GM21381 (cell line): Measurements from ENCODE around the gene UTP15.
A peak's percentile ranks its signal among the peaks of the same experiment; 100 is the strongest.

ENCODE experiments used
- ATAC-seq: cut with Tn5 transposase; IDR thresholded peaks from one replicate; pipeline ENCODE4 v1.9.1; 2021; ENCODE audit warnings: mild to moderate bottlenecking, moderate library complexity; ENCODE audit not compliant: unreplicated experiment

The UTP15 gene

GRCh38 chr5:73564018-73564417, 1.5 kb upstream of the UTP15 start:
- no peak for ATAC-seq

GRCh38 chr5:73564675-73565074, 868 bp upstream of the UTP15 start:
- ATAC-seq: peak; percentile 1

GRCh38 chr5:73565969-73566547, 515 bp downstream of the UTP15 start:
- peak; percentile 2 for ATAC-seq

- no peak for ATAC-seq
Measured at GRCh38 chr5:73582285-73583145, 17.0 kb downstream of the UTP15 start.

- peak; percentile 87 for ATAC-seq
Measured at GRCh38 chr5:73587923-73588322, 22.4 kb downstream of the UTP15 start.

GRCh38 chr5:73591102-73591695, 25.7 kb downstream of the UTP15 start:
- ATAC-seq: no peak

- ATAC-seq: no peak
Measured at GRCh38 chr5:73591698-73592501, 26.4 kb downstream of the UTP15 start.

GRCh38 chr5:73592551-73592950, 27.0 kb downstream of the UTP15 start:
- no peak for ATAC-seq

- no peak for ATAC-seq
Measured at GRCh38 chr5:73596705-73597328, 31.3 kb downstream of the UTP15 start.

- no peak for ATAC-seq
Measured at GRCh38 chr5:73599380-73599779, 33.8 kb downstream of the UTP15 start.

- ATAC-seq: no peak
Measured at GRCh38 chr5:73603998-73604397, 38.5 kb downstream of the UTP15 start.

- no peak for ATAC-seq
Measured at GRCh38 chr5:73605223-73606087, 39.9 kb downstream of the UTP15 start.

GRCh38 chr5:73606206-73606753, 40.7 kb downstream of the UTP15 start:
- no peak for ATAC-seq

- ATAC-seq: no peak
Measured at GRCh38 chr5:73607228-73607627, 41.7 kb downstream of the UTP15 start.

- no peak for ATAC-seq
Measured at GRCh38 chr5:73612799-73613198, 47.3 kb downstream of the UTP15 start.

- no peak for ATAC-seq
Measured at GRCh38 chr5:73615085-73615484, 49.5 kb downstream of the UTP15 start.

GRCh38 chr5:73615947-73616346, 50.4 kb downstream of the UTP15 start:
- ATAC-seq: no peak

GRCh38 chr5:73617510-73618279, 52.2 kb downstream of the UTP15 start:
- ATAC-seq: no peak
